C4-2B (cell line): Measurements from ENCODE around the gene NINL.

Experiments
- ZFX ChIP-seq: fragments of 450-650 bp; IDR thresholded peaks from 2 replicates; pipeline ENCODE4 v1.6.1; 2017
- TF ChIP-seq, protein P1 (sequence below): fragments of 450-650 bp; conservative IDR thresholded peaks from 2 replicates; pipeline ENCODE4 v1.5.1; 2017; ENCODE audit warnings: mild to moderate bottlenecking

DNA sequence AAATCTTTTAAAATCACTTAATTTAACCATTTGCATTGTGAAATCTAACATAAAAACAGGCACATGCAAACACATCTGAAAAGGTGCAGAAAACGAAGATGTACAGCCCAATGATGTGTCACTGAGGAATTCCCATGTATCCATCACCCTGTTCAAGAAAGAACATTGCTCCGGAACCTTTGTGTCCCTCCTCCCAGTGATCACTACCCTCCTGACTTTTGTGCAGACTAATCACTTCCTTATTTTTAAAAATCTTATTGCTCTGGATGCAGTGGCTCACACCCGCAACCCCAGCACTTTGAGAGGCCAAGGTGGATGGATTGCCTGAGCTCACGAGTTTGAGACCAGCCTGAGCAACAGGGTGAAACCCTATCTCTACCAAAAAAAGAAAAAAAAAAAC, 163.3 kb downstream of the NINL start:
- TF ChIP-seq, protein P1, sequence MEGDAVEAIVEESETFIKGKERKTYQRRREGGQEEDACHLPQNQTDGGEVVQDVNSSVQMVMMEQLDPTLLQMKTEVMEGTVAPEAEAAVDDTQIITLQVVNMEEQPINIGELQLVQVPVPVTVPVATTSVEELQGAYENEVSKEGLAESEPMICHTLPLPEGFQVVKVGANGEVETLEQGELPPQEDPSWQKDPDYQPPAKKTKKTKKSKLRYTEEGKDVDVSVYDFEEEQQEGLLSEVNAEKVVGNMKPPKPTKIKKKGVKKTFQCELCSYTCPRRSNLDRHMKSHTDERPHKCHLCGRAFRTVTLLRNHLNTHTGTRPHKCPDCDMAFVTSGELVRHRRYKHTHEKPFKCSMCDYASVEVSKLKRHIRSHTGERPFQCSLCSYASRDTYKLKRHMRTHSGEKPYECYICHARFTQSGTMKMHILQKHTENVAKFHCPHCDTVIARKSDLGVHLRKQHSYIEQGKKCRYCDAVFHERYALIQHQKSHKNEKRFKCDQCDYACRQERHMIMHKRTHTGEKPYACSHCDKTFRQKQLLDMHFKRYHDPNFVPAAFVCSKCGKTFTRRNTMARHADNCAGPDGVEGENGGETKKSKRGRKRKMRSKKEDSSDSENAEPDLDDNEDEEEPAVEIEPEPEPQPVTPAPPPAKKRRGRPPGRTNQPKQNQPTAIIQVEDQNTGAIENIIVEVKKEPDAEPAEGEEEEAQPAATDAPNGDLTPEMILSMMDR, result no peak
- no peak for TF ChIP-seq ZFX
